Neural cell (in vitro differentiated cells): Measurements from ENCODE around the gene PRKX.

ENCODE experiments used
- EP300 ChIP-seq: fragments of 450-650 bp; conservative IDR thresholded peaks from 2 replicates; pipeline ENCODE4 v1.6.1; 2014; ENCODE audit warnings: antibody characterized with exemption, mild to moderate bottlenecking, moderate library complexity; ENCODE audit not compliant: poor library complexity, severe bottlenecking
- EZH2 ChIP-seq: fragments of 200-600, 300-800 bp; shearing (Covaris generic), sonication (generic); IDR thresholded peaks from 2 replicates; pipeline ENCODE4 v1.6.1; 2014; ENCODE audit warnings: antibody characterized with exemption, low read length, borderline replicate concordance, mild to moderate bottlenecking; ENCODE audit not compliant: insufficient read depth, poor library complexity, severe bottlenecking
- MXI1 ChIP-seq: fragments of 450-650 bp; conservative IDR thresholded peaks from 2 replicates; pipeline ENCODE4 v1.6.1; 2014; ENCODE audit warnings: antibody characterized with exemption, mild to moderate bottlenecking; ENCODE audit not compliant: poor library complexity, severe bottlenecking
- POLR2AphosphoS5 ChIP-seq: IDR thresholded peaks from 2 replicates; pipeline ENCODE4 v1.6.1; 2012
- RAD21 ChIP-seq: fragments of 450-650 bp; conservative IDR thresholded peaks from 2 replicates; pipeline ENCODE4 v1.6.1; 2014; ENCODE audit warnings: antibody characterized with exemption, mild to moderate bottlenecking, moderate library complexity
- SMC3 ChIP-seq: fragments of 450-650 bp; conservative IDR thresholded peaks from 2 replicates; pipeline ENCODE4 v1.6.1; 2014; ENCODE audit warnings: antibody characterized with exemption, mild to moderate bottlenecking, moderate library complexity; ENCODE audit not compliant: poor library complexity
- TAF1 ChIP-seq: IDR thresholded peaks from 2 replicates; pipeline ENCODE4 v1.6.1; 2012; ENCODE audit warnings: low read depth
- TF ChIP-seq, protein P1 (sequence below): fragments of 450-650 bp; IDR thresholded peaks from 2 replicates; pipeline ENCODE4 v1.5.1; 2014; ENCODE audit warnings: antibody characterized with exemption, mild to moderate bottlenecking, moderate library complexity; ENCODE audit not compliant: poor library complexity, severe bottlenecking
- TF ChIP-seq, protein P2 (sequence below): IDR thresholded peaks from 2 replicates; pipeline ENCODE4 v1.6.1; 2012; ENCODE audit warnings: borderline replicate concordance

DNA sequence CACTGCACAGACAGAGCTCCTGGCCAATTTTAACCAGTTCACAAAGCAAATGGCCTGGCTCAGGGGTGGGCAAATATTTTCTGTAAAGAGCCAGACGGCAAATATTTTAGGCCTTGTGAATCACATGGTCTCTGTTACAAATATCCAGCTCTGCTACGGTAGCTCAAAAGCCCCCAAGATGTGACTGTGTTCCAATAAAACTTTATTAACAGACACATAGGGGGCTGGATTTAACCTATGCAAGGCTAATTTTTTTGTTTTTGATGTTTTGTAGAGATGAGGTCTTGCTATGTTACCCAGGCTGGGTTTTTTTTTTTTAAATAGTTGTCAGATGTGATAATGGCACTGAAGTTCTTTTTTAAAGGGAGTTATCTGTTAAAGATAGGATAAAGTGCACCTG is 65.4 kb downstream of the PRKX start:
- TF ChIP-seq, protein P1, sequence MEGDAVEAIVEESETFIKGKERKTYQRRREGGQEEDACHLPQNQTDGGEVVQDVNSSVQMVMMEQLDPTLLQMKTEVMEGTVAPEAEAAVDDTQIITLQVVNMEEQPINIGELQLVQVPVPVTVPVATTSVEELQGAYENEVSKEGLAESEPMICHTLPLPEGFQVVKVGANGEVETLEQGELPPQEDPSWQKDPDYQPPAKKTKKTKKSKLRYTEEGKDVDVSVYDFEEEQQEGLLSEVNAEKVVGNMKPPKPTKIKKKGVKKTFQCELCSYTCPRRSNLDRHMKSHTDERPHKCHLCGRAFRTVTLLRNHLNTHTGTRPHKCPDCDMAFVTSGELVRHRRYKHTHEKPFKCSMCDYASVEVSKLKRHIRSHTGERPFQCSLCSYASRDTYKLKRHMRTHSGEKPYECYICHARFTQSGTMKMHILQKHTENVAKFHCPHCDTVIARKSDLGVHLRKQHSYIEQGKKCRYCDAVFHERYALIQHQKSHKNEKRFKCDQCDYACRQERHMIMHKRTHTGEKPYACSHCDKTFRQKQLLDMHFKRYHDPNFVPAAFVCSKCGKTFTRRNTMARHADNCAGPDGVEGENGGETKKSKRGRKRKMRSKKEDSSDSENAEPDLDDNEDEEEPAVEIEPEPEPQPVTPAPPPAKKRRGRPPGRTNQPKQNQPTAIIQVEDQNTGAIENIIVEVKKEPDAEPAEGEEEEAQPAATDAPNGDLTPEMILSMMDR = no peak
- TF ChIP-seq POLR2AphosphoS5 (no peak), RAD21 (no peak), EP300 (no peak), EZH2 (no peak), SMC3 (no peak), TAF1 (no peak), MXI1 (no peak)
- TF ChIP-seq, protein P2, sequence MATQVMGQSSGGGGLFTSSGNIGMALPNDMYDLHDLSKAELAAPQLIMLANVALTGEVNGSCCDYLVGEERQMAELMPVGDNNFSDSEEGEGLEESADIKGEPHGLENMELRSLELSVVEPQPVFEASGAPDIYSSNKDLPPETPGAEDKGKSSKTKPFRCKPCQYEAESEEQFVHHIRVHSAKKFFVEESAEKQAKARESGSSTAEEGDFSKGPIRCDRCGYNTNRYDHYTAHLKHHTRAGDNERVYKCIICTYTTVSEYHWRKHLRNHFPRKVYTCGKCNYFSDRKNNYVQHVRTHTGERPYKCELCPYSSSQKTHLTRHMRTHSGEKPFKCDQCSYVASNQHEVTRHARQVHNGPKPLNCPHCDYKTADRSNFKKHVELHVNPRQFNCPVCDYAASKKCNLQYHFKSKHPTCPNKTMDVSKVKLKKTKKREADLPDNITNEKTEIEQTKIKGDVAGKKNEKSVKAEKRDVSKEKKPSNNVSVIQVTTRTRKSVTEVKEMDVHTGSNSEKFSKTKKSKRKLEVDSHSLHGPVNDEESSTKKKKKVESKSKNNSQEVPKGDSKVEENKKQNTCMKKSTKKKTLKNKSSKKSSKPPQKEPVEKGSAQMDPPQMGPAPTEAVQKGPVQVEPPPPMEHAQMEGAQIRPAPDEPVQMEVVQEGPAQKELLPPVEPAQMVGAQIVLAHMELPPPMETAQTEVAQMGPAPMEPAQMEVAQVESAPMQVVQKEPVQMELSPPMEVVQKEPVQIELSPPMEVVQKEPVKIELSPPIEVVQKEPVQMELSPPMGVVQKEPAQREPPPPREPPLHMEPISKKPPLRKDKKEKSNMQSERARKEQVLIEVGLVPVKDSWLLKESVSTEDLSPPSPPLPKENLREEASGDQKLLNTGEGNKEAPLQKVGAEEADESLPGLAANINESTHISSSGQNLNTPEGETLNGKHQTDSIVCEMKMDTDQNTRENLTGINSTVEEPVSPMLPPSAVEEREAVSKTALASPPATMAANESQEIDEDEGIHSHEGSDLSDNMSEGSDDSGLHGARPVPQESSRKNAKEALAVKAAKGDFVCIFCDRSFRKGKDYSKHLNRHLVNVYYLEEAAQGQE = no peak
